Adrenal gland (tissue), 12 donors: Measurements from ENCODE around the gene FAM174A. TPM values are rescaled to one million over a fixed set of nuclear protein-coding genes. Genes with fewer than 3 reads are reported as not detected.

Source experiments
- DNase-seq, 7 donors: peaks; one replicate each; pipeline ENCODE4 v3.0.0-alpha.2; 2019 to 2020
- H3K27ac ChIP-seq, 5 donors: fragments of 200-600 bp; sonication (generic) in 4 of 5; 1 replicate in 3 of 5; 2 replicates in 2 of 5; pipeline versions ENCODE4 v1.5.1 to v1.8.0; 2016 to 2020; ENCODE audit warnings: mild to moderate bottlenecking in 1 of 5
- H3K27me3 ChIP-seq: fragments of 200-600 bp; 2 replicates; pipeline ENCODE4 v1.8.0; 2021
- H3K36me3 ChIP-seq, 2 donors: fragments of 200-600 bp; replicated peaks in 1 of 2; 1 replicate in 1 of 2; 2 replicates in 1 of 2; pipeline versions ENCODE4 v1.5.1 to v1.8.0; 2018 to 2022
- H3K4me1 ChIP-seq, 2 donors: fragments of 200-600 bp; replicated peaks in 1 of 2; 1 replicate in 1 of 2; 2 replicates in 1 of 2; pipeline versions ENCODE4 v1.5.1 to v1.8.0; 2018 to 2021
- H3K4me3 ChIP-seq, 4 donors: fragments of 200-600 bp; sonication (generic) in 3 of 4; one replicate each; pipeline ENCODE4 v1.5.1; 2016 to 2018
- H3K9me3 ChIP-seq, 3 donors: fragments of 200-600 bp; sonication (generic) in 1 of 3; replicated peaks in 1 of 3; 1 replicate in 2 of 3; 2 replicates in 1 of 3; pipeline versions ENCODE4 v1.5.1 to v1.8.0; 2016 to 2021
- CTCF ChIP-seq, 6 experiments: fragments of 450-650 bp in 4 of 6; fragments of 200-600 bp in 2 of 6; sonication (generic) in 1 of 6; IDR thresholded peaks; 1 replicate in 5 of 6; 2 replicates in 1 of 6; pipeline versions ENCODE4 v1.5.1 to v1.8.0; 2016 to 2021; ENCODE audit warnings: antibody characterized with exemption in 6 of 6, mild to moderate bottlenecking in 2 of 6, moderate library complexity in 1 of 6
- POLR2A ChIP-seq, 2 donors: fragments of 450-650 bp; IDR thresholded peaks; one replicate each; pipeline ENCODE4 v1.6.1; 2017; ENCODE audit warnings: antibody characterized with exemption in 2 of 2, mild to moderate bottlenecking in 2 of 2, moderate library complexity in 1 of 2
- WGBS, 4 donors: extraction: QIAGEN DNeasy Blood & Tissue Kit in 2 of 4; methylation state at CpG; one replicate each; pipeline versions ENCODE4 v1.1.5 to v1.1.7; 2013 to 2017; 5-methylcytosine and 5-hydroxymethylcytosine counted together
- intact Hi-C, 2 donors: fragments of 100-400 bp; cut with DNase I; formaldehyde crosslinking; loops; one replicate each; pipeline versions ENCODE4 v1.14.1 to v1.15.0; 2022 to 2023
- polyA plus RNA-seq, 3 donors: library from polyadenylated mRNA; stranded (reverse); fragments of 200-250 nt in 2 of 3; fragments of 350-450 nt in 1 of 3; fragmentation: Illumina TruSeq in 1 of 3; extraction: RNeasy Lipid Tissue Mini Kit (QIAGEN cat#74804) in 1 of 3; gene quantifications; one replicate each; pipeline ENCODE4 v1.2.3, GENCODE V29; 2013 to 2014
- total RNA-seq, 9 donors: library from RNA; depleted of rRNA in 4 of 9; stranded (reverse); fragments of >200 nt in 4 of 9; fragments of 120-200 nt in 1 of 9; fragmentation: NEBNext Ultra II Directional in 1 of 9; extraction: Animal tissue kit (Norgen Biotek cat#: 25700) in 1 of 9; gene quantifications; one replicate each; pipeline versions ENCODE4 v1.1.0 to v1.2.4, GENCODE V29; 2013 to 2023
- donor health status: healthy with polysubstance abuse.
- donor health status: Bipolar disorder and iron deficiency.
- donor health status: DM: yes; HTN: yes; CAD: no.
- donor health status: DM: no; HTN: no; CAD: no.
- donor health status: DM: no; HTN: no; CAD: no.
- donor health status: DM: yes; HTN: yes; CAD: no.

FAM174A gene
- total and polyA plus RNA-seq, 12 donors: 10.9 to 109 (median 27.2) TPM

- Histone ChIP-seq H3K27ac (no peak overlapping the region), H3K4me3 (no peak overlapping the region), H3K27me3 (no peaks in the 10 kb centered on the region), H3K4me1 (no peaks in the 10 kb centered on the region), H3K9me3 (no peaks in the 10 kb centered on the region), H3K36me3 (no peaks in the 10 kb centered on the region)
- 68 to 79% (median 72%) methylated on average over 7 of the region's 7 CpGs for WGBS, 4 donors
- intact Hi-C loops: no loop called here
- peak in 3 of 7 donors; percentile 6 to 20 (median 15) for DNase-seq
- no peak for TF ChIP-seq POLR2A (IDR thresholded peaks at IDR 0.05)
- TF ChIP-seq CTCF (IDR thresholded peaks at IDR 0.05): no peak
Measured at GRCh38 chr5:100595152-100595811, 60.1 kb downstream of the FAM174A start.

- no peaks in the 10 kb centered on the region for H3K27me3 ChIP-seq
- no peak for DNase-seq
- intact Hi-C loops: no loop called here
- H3K9me3 ChIP-seq: no peaks in the 10 kb centered on the region
- no peaks in the 10 kb centered on the region for H3K4me1 ChIP-seq
- H3K27ac ChIP-seq: no peak overlapping the region
- TF ChIP-seq CTCF (IDR thresholded peaks at IDR 0.05): no peak
- TF ChIP-seq POLR2A (IDR thresholded peaks at IDR 0.05): no peak
- no peak overlapping the region for H3K4me3 ChIP-seq
- H3K36me3 ChIP-seq: no peaks in the 10 kb centered on the region
- 91 to 95% (median 93%) methylated on average over 3 of the region's 3 CpGs for WGBS, 4 donors
Measured at GRCh38 chr5:100595812-100596173, 60.6 kb downstream of the FAM174A start.

GRCh38 chr5:100598446-100598845 is 63.3 kb downstream of the FAM174A start:
- Histone ChIP-seq H3K4me3 (no peak overlapping the region), H3K4me1 (no peaks in the 10 kb centered on the region), H3K27ac (no peak overlapping the region), H3K9me3 (no peaks in the 10 kb centered on the region), H3K36me3 (no peaks in the 10 kb centered on the region), H3K27me3 (no peaks in the 10 kb centered on the region)
- intact Hi-C loops: no loop called here
- TF ChIP-seq POLR2A (IDR thresholded peaks at IDR 0.05) (no peak), CTCF (IDR thresholded peaks at IDR 0.05) (no peak)
- DNase-seq: no peak
- WGBS, 4 donors: 69 to 91% (median 87%) methylated on average over 1 of the region's 1 CpG

GRCh38 chr5:100600298-100600994 is 65.3 kb downstream of the FAM174A start:
- WGBS, 4 donors: 61 to 75% (median 69%) methylated on average over 5 of the region's 5 CpGs
- intact Hi-C loops: no loop called here

More at GRCh38 chr5:100600298-100600994, 65.3 kb downstream of the FAM174A start:
- TF ChIP-seq POLR2A (IDR thresholded peaks at IDR 0.05): no peak
- no peak for TF ChIP-seq CTCF (IDR thresholded peaks at IDR 0.05)
- H3K27me3 ChIP-seq: no peaks in the 10 kb centered on the region
- H3K4me1 ChIP-seq: no peaks in the 10 kb centered on the region
- H3K4me3 ChIP-seq: no peak overlapping the region
- no peak for DNase-seq
- H3K9me3 ChIP-seq: no peaks in the 10 kb centered on the region
- H3K36me3 ChIP-seq: no peaks in the 10 kb centered on the region
- no peak overlapping the region for H3K27ac ChIP-seq
